K562 (cell line): ENCODE results near the gene LTN1. TPM values are rescaled to one million over a fixed set of nuclear protein-coding genes. Genes with fewer than 3 reads are reported as not detected.

Source experiments
- polyA plus RNA-seq, 8 experiments: library from polyadenylated mRNA; depleted of rRNA in 4 of 8; stranded (reverse) in 5 of 8; unstranded in 3 of 8; fragments of >200 nt; fragmentation: Nextera tagmentation in 2 of 8; fragmentation: Illumina TruSeq in 1 of 8; extraction: Ambion mirVana in 2 of 8; extraction: Trizol in 1 of 8; gene quantifications; 2 replicates each; pipeline versions ENCODE4 v1.2.1 to v1.2.3, GENCODE V29; 2011 to 2014; ENCODE audit warnings: inconsistent platforms in 1 of 8, missing spikeins in 1 of 8
- total RNA-seq, 7 experiments: library from RNA; depleted of rRNA in 6 of 7; stranded (reverse); fragments of >200 nt in 6 of 7; fragmentation: Illumina TruSeq in 2 of 7; extraction: Trizol in 2 of 7; gene quantifications; 2 replicates each; pipeline versions ENCODE4 v1.2.1 to v1.2.3, GENCODE V29; 2011 to 2021; ENCODE audit warnings: low replicate concordance in 1 of 7
- TF ChIP-seq, protein P1 (sequence below): fragments of 250-450 bp; sonication (Bioruptor Pico); IDR thresholded peaks from 2 replicates; pipeline ENCODE4 v1.5.0; 2021
- TF ChIP-seq, protein P2 (sequence below): sonication (generic); formaldehyde crosslinking; IDR thresholded peaks from 2 replicates; pipeline ENCODE4 v1.8.1; 2023; ENCODE audit warnings: missing genetic modification reagents, mild to moderate bottlenecking, borderline replicate concordance
- TF ChIP-seq, protein P3 (sequence below): fragments of 250-450 bp; sonication (Bioruptor Pico); IDR thresholded peaks from 2 replicates; pipeline ENCODE4 v1.5.0; 2021

The LTN1 gene
- total and polyA plus RNA-seq, 9 of the 15 experiments (the other 6 are each of a cell fraction or from before 2014, with no cell fraction given) = 15.7 to 49.6 (median 28.7) TPM

DNA sequence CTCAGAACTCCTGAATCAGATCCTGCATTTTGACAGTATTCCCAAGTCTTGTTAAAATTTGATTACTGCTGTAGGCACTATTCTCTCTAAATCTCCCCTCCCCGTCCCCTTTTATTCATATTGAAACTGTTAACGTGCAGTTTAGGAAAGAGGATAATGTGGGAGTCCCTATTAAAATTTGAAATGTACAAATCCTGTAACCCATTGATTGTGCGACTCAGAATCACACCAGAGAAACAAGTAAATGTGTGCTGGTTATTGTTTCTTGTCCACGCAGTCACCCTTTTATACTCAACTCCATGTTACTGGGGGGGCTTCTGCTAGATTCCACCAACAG, 584 bp upstream of the LTN1 start (continued):
- TF ChIP-seq, protein P1, sequence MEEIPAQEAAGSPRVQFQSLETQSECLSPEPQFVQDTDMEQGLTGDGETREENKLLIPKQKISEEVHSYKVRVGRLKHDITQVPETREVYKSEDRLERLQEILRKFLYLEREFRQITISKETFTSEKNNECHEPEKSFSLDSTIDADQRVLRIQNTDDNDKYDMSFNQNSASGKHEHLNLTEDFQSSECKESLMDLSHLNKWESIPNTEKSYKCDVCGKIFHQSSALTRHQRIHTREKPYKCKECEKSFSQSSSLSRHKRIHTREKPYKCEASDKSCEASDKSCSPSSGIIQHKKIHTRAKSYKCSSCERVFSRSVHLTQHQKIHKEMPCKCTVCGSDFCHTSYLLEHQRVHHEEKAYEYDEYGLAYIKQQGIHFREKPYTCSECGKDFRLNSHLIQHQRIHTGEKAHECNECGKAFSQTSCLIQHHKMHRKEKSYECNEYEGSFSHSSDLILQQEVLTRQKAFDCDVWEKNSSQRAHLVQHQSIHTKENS (CRISPR knock-in tag) = 0 out of 2 replicates have a peak, but pooled peaks have one; percentile 27
- TF ChIP-seq, protein P2, sequence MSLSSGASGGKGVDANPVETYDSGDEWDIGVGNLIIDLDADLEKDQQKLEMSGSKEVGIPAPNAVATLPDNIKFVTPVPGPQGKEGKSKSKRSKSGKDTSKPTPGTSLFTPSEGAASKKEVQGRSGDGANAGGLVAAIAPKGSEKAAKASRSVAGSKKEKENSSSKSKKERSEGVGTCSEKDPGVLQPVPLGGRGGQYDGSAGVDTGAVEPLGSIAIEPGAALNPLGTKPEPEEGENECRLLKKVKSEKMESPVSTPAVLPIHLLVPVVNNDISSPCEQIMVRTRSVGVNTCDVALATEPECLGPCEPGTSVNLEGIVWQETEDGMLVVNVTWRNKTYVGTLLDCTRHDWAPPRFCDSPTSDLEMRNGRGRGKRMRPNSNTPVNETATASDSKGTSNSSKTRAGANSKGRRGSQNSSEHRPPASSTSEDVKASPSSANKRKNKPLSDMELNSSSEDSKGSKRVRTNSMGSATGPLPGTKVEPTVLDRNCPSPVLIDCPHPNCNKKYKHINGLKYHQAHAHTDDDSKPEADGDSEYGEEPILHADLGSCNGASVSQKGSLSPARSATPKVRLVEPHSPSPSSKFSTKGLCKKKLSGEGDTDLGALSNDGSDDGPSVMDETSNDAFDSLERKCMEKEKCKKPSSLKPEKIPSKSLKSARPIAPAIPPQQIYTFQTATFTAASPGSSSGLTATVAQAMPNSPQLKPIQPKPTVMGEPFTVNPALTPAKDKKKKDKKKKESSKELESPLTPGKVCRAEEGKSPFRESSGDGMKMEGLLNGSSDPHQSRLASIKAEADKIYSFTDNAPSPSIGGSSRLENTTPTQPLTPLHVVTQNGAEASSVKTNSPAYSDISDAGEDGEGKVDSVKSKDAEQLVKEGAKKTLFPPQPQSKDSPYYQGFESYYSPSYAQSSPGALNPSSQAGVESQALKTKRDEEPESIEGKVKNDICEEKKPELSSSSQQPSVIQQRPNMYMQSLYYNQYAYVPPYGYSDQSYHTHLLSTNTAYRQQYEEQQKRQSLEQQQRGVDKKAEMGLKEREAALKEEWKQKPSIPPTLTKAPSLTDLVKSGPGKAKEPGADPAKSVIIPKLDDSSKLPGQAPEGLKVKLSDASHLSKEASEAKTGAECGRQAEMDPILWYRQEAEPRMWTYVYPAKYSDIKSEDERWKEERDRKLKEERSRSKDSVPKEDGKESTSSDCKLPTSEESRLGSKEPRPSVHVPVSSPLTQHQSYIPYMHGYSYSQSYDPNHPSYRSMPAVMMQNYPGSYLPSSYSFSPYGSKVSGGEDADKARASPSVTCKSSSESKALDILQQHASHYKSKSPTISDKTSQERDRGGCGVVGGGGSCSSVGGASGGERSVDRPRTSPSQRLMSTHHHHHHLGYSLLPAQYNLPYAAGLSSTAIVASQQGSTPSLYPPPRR (CRISPR knock-in tag) = no peak
- TF ChIP-seq, protein P3, sequence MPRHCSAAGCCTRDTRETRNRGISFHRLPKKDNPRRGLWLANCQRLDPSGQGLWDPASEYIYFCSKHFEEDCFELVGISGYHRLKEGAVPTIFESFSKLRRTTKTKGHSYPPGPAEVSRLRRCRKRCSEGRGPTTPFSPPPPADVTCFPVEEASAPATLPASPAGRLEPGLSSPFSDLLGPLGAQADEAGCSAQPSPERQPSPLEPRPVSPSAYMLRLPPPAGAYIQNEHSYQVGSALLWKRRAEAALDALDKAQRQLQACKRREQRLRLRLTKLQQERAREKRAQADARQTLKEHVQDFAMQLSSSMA (CRISPR knock-in tag) = no peak
